Left lung (tissue), 10 donors: ENCODE results near the gene ZNF793. TPM values are rescaled to one million over a fixed set of nuclear protein-coding genes. Genes with fewer than 3 reads are reported as not detected.

Experiments used
- ATAC-seq: fragments of 200-7000 bp; cut with Tn5 transposase; one replicate; pipeline ENCODE4 v1.9.1; 2020; ENCODE audit warnings: moderate library complexity
- DNase-seq, 4 donors: peaks; one replicate each; pipeline ENCODE4 v3.0.0-alpha.2; 2013 to 2020
- H3K27ac ChIP-seq, 2 donors: fragments of 200-600 bp; sonication (generic) in 1 of 2; one replicate each; pipeline versions ENCODE4 v1.5.0 to v1.8.0; 2020 to 2021
- H3K27me3 ChIP-seq, 2 donors: fragments of 200-600 bp; sonication (generic) in 1 of 2; one replicate each; pipeline versions ENCODE4 v1.5.0 to v1.8.0; 2020 to 2021
- H3K36me3 ChIP-seq, 2 donors: fragments of 200-600 bp; sonication (generic) in 1 of 2; one replicate each; pipeline versions ENCODE4 v1.5.0 to v1.8.0; 2020 to 2021
- H3K4me1 ChIP-seq, 2 donors: fragments of 200-600 bp; one replicate each; pipeline ENCODE4 v1.8.0; 2021
- H3K4me3 ChIP-seq, 2 donors: fragments of 200-600 bp; sonication (generic) in 1 of 2; one replicate each; pipeline versions ENCODE4 v1.5.0 to v1.8.0; 2020 to 2021; ENCODE audit warnings: mild to moderate bottlenecking in 1 of 2
- H3K9me3 ChIP-seq, 2 donors: fragments of 200-600 bp; sonication (generic) in 1 of 2; one replicate each; pipeline versions ENCODE4 v1.5.0 to v1.8.0; 2020 to 2021
- intact Hi-C, 2 donors: fragments of 100-400 bp; cut with DNase I; formaldehyde crosslinking; loops; one replicate each; pipeline versions ENCODE4 v1.11.2 to v1.14.2; 2022
- polyA plus RNA-seq, 6 donors: library from polyadenylated mRNA; unstranded; fragments of 120-200 nt; gene quantifications; one replicate each; pipeline ENCODE4 v1.2.1, GENCODE V29; 2013; ENCODE audit not compliant: insufficient read length in 6 of 6
- total RNA-seq, 2 donors: library from RNA; stranded (reverse); fragmentation: NEBNext Ultra II Directional; extraction: Animal tissue kit (Norgen Biotek cat#: 25700); gene quantifications; one replicate each; pipeline ENCODE4 v1.2.1, GENCODE V29; 2021
- TF ChIP-seq, protein P1 (sequence below), 2 donors: fragments of 200-600 bp; sonication (generic) in 1 of 2; IDR thresholded peaks; one replicate each; pipeline versions ENCODE4 v1.5.0 to v1.8.0; 2021; ENCODE audit warnings: antibody characterized with exemption in 2 of 2
- donor health status: DM: no; HTN: yes; CAD: no.
- donor health status: DM: no; HTN: no; CAD: no.

Gene ZNF793
- total and polyA plus RNA-seq, 8 donors: 3.5 to 39.4 (median 35.9) TPM

DNA sequence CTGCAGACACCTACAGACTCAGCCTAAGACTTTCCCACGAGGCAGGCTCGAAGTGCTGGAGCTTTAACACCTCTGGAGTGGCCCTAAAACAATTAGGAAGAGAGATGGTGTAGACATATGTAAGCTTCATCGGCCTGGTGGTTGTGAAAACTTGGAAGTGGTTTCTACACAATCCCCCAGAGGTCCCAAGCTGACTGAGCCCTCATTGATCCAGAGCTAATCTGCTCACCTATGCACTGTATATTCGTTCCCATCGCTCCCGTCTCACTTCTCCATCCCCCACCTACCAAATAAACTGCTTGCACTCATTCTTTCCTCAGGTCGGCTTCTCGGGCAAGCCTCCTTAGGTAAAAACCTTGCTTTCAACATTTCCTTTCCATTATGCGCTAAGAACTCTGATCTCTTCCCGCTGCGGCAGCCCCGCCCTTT is 767 bp upstream of the ZNF793 start:
- H3K27me3 ChIP-seq: peaks cover 0 to 6% of the 10 kb centered on the region in 2 donors
- TF ChIP-seq, protein P1, sequence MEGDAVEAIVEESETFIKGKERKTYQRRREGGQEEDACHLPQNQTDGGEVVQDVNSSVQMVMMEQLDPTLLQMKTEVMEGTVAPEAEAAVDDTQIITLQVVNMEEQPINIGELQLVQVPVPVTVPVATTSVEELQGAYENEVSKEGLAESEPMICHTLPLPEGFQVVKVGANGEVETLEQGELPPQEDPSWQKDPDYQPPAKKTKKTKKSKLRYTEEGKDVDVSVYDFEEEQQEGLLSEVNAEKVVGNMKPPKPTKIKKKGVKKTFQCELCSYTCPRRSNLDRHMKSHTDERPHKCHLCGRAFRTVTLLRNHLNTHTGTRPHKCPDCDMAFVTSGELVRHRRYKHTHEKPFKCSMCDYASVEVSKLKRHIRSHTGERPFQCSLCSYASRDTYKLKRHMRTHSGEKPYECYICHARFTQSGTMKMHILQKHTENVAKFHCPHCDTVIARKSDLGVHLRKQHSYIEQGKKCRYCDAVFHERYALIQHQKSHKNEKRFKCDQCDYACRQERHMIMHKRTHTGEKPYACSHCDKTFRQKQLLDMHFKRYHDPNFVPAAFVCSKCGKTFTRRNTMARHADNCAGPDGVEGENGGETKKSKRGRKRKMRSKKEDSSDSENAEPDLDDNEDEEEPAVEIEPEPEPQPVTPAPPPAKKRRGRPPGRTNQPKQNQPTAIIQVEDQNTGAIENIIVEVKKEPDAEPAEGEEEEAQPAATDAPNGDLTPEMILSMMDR (IDR thresholded peaks at IDR 0.05): no peak
- H3K27ac ChIP-seq: peak overlapping the region; percentile 86 to 90
- peak overlapping the region; percentile 55 to 57 for H3K4me3 ChIP-seq
- ATAC-seq (peak; percentile 21), DNase-seq (no peak)
- H3K4me1 ChIP-seq: peaks cover 0 to 9% of the 10 kb centered on the region in 2 donors
- peaks cover 0 to 7% of the 10 kb centered on the region in 2 donors for H3K36me3 ChIP-seq
- intact Hi-C loops: no loop called here
- peaks cover 0 to 79% of the 10 kb centered on the region in 2 donors for H3K9me3 ChIP-seq

DNA sequence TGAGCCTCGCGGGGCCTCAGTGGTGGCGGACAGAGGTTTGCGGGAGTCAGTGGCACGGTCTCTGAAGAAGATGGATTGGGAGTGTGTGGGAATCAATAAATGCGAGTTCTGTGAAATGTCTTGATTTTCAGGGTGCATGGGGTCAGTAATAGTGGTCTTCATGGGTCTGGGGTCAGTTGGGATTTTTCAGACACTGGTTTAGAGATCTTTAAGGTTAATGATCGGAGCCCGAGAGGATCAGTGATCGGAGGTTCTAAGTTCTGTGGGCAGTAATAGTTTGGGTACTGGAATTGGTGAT is 377 bp downstream of the ZNF793 start:
- peak overlapping the region; percentile 86 to 90 for H3K27ac ChIP-seq
- peaks cover 0 to 17% of the 10 kb centered on the region in 2 donors for H3K36me3 ChIP-seq
- peaks cover 0 to 9% of the 10 kb centered on the region in 2 donors for H3K4me1 ChIP-seq
- TF ChIP-seq, protein P1 (IDR thresholded peaks at IDR 0.05): no peak
- DNase-seq (no peak), ATAC-seq (no peak)
- peaks cover 0 to 79% of the 10 kb centered on the region in 2 donors for H3K9me3 ChIP-seq
- peak overlapping the region; percentile 55 to 57 for H3K4me3 ChIP-seq
- H3K27me3 ChIP-seq: peaks cover 0 to 6% of the 10 kb centered on the region in 2 donors
- intact Hi-C loops: no loop called here

DNA sequence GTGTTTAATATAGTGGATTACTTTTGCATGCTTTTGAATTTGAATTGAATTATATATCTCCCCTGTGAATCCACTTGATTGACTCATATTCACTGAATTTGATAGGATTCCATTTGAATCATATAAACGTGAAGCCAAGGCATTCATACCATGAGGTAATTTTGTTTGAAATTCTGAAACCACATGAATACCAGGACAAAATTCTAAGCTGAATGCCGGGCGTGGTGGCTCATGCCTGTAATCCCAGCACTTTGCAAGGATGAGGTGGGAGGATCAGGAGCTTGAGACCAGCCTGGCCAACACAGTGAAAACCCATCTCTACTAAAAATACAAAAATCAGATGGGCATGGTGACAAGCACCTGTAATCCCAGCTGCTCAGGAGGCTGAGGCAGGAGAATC is 4.4 kb downstream of the ZNF793 start:
- TF ChIP-seq, protein P1 (IDR thresholded peaks at IDR 0.05): no peak
- H3K27ac ChIP-seq: no peak overlapping the region
- H3K4me1 ChIP-seq: no peaks in the 10 kb centered on the region
- peaks cover 0 to 45% of the 10 kb centered on the region in 2 donors for H3K36me3 ChIP-seq
- no peak overlapping the region for H3K4me3 ChIP-seq
- ATAC-seq (no peak), DNase-seq (no peak)
- peaks cover 0 to 6% of the 10 kb centered on the region in 2 donors for H3K27me3 ChIP-seq
- peaks cover 0 to 81% of the 10 kb centered on the region in 2 donors for H3K9me3 ChIP-seq
- intact Hi-C loops: no loop called here

GRCh38 chr19:37511821-37512220 is 5.1 kb downstream of the ZNF793 start:
- TF ChIP-seq, protein P1 (IDR thresholded peaks at IDR 0.05): no peak
- intact Hi-C loops: no loop called here
- Histone ChIP-seq H3K9me3 (peaks cover 0 to 87% of the 10 kb centered on the region in 2 donors), H3K27me3 (peaks cover 0 to 3% of the 10 kb centered on the region in 2 donors), H3K36me3 (peaks cover 0 to 50% of the 10 kb centered on the region in 2 donors), H3K4me1 (no peaks in the 10 kb centered on the region), H3K27ac (no peak overlapping the region), H3K4me3 (no peak overlapping the region)
- ATAC-seq (no peak), DNase-seq (no peak)

GRCh38 chr19:37513397-37513796 is 6.7 kb downstream of the ZNF793 start:
- no peak overlapping the region for H3K27ac ChIP-seq
- TF ChIP-seq, protein P1 (IDR thresholded peaks at IDR 0.05): no peak
- H3K4me3 ChIP-seq: no peak overlapping the region
- peaks cover 0 to 92% of the 10 kb centered on the region in 2 donors for H3K9me3 ChIP-seq
- H3K4me1 ChIP-seq: no peaks in the 10 kb centered on the region
- no peaks in the 10 kb centered on the region for H3K27me3 ChIP-seq
- no peak for ATAC-seq
- intact Hi-C loops: no loop called here
- no peak for DNase-seq
- H3K36me3 ChIP-seq: peaks cover 0 to 52% of the 10 kb centered on the region in 2 donors
